SJSA1 (cell line): ENCODE results near the gene NMRK1. TPM values are rescaled to one million over a fixed set of nuclear protein-coding genes. Genes with fewer than 3 reads are reported as not detected.

Source experiments
- DNase-seq, 2 experiments: peaks; one replicate each; pipeline ENCODE4 v3.0.0-alpha.2; 2015 to 2020; ENCODE audit warnings: low spot score in 2 of 2, low read depth in 1 of 2
- H3K27ac ChIP-seq: fragments of 250-450 bp; sonication (Bioruptor Pico); 2 replicates; pipeline ENCODE4 v1.5.1; 2020; ENCODE audit warnings: mild to moderate bottlenecking, moderate library complexity
- H3K27me3 ChIP-seq: fragments of 250-450 bp; sonication (Bioruptor Pico); replicated peaks from 2 replicates; pipeline ENCODE4 v1.5.1; 2020; ENCODE audit warnings: mild to moderate bottlenecking, moderate library complexity
- H3K36me3 ChIP-seq: fragments of 250-450 bp; sonication (Bioruptor Pico); 2 replicates; pipeline ENCODE4 v1.5.1; 2020; ENCODE audit warnings: mild to moderate bottlenecking
- H3K4me1 ChIP-seq: fragments of 250-450 bp; sonication (Bioruptor Pico); replicated peaks from 2 replicates; pipeline ENCODE4 v1.6.1; 2021; ENCODE audit warnings: mild to moderate bottlenecking
- H3K4me3 ChIP-seq: fragments of 250-450 bp; sonication (Bioruptor Pico); 2 replicates; pipeline ENCODE4 v1.5.1; 2020; ENCODE audit warnings: mild to moderate bottlenecking
- H3K9me3 ChIP-seq: fragments of 250-450 bp; sonication (Bioruptor Pico); replicated peaks from 2 replicates; pipeline ENCODE4 v1.5.1; 2020; ENCODE audit warnings: mild to moderate bottlenecking
- total RNA-seq: library from RNA; depleted of rRNA; stranded (reverse); fragments of >200 nt; shearing (Covaris generic); gene quantifications from 2 replicates; pipeline ENCODE4 v1.2.3, GENCODE V29; 2014; rRNA removed

NMRK1 gene
- 9.8 and 14.1 TPM in 2 replicates for total RNA-seq

DNA sequence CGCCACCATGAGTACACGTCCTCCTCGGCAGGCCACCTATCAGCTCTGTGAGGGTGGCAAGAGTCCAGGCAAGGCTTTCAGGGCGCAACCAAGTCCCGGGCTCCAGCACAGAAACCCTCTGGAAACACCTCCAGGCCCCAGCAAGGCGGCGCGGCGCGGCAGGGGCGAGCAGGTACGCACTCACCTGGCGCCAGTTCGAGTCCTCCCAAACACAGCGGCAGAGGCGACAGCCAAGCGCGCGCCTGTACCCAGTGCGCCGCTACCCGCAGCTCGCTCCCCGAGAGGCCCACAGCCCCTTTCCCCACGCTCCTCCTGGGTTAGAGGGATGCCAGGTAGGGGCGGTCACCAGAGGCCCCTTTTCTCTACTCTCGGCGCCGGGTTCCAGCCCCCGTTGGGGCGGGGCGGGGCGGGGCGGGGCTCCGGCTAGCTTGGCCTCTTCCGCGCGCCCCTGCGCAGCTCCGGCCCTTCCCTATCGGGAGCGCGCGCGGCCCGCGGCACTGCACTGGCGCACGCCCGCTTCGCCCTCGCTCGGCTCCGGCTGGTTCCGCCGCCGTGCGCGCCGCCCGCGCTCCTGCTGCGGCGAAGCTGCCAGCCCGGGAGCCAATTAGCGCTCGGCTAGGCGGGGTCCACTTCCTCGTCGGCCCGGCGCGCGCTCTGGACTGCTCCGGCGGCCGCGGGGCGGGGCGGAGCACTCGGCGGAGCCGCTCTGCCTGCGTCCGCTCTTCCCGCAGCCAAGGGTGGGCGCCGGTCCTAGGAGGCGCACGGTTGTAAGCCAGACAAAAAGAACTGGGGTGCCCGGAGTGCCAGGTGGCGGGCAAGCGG, at the start of gene NMRK1, which contains the start of gene OSTF1:
Gene NMRK1, minus strand, starts transcription at position 332 of the 822 bp plus-strand sequence. CDS start 5,040 bp downstream, outside the sequence.
Gene OSTF1, plus strand, starts transcription at position 691 of the 822 bp plus-strand sequence. CDS start 179 bp downstream, outside the sequence.
- H3K36me3 ChIP-seq, result peaks cover 6% of the 10 kb centered on the region
- H3K27ac ChIP-seq, result peak within 1 kb of the TSS; percentile 67
- no peaks in the 10 kb centered on the region for H3K27me3 ChIP-seq
- peak; percentile 88 to 93 for DNase-seq
- no peaks in the 10 kb centered on the region for H3K9me3 ChIP-seq
- H3K4me1 ChIP-seq, result peaks cover 18% of the 10 kb centered on the region
- peak within 1 kb of the TSS; percentile 90 for H3K4me3 ChIP-seq

DNA sequence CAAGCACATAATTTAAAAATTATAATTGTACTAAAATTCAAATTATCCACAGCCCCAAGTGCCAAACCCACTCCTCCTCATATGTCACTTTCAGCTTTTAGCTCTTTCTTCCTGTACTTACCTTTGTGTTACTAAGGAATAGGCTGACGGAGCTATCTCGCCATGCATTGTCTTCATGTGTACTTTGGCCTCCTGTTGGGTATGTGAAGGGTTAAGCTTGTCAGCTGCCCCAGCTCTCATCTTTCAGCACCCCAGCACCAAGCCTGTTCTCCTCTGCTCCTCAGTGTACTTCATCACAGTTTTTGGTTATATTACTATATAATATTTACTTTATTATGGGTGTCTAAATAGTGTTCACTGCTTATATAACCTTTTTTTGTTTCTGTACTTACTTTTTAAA, 46.5 kb upstream of the NMRK1 start:
- H3K27ac ChIP-seq, result no peak overlapping the region
- H3K4me3 ChIP-seq, result no peak overlapping the region
- no peak for DNase-seq
- H3K27me3 ChIP-seq, result no peaks in the 10 kb centered on the region
- no peaks in the 10 kb centered on the region for H3K9me3 ChIP-seq
- H3K36me3 ChIP-seq, result peaks cover 18% of the 10 kb centered on the region
- no peaks in the 10 kb centered on the region for H3K4me1 ChIP-seq

DNA sequence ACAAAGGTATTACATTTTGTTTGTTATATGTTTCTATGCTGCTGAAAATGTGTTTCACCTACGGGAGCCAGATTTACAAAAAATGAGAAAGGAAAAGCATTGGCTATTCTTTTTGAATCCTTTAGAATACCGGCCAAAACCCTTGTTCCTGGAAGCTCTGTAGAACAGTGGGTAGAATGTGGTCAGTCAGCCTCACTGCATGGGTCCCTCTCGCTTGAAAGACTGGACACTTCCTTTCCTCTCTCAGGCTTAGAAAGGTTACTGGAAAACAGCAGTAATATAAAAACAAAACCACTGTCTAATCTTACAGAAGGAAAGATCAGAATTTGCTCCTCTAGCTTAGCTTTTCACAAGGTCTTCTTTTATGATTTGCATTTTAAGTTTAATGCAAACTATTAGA, 45.4 kb upstream of the NMRK1 start:
- peaks cover 18% of the 10 kb centered on the region for H3K36me3 ChIP-seq
- DNase-seq, result no peak
- H3K4me1 ChIP-seq, result no peaks in the 10 kb centered on the region

DNA sequence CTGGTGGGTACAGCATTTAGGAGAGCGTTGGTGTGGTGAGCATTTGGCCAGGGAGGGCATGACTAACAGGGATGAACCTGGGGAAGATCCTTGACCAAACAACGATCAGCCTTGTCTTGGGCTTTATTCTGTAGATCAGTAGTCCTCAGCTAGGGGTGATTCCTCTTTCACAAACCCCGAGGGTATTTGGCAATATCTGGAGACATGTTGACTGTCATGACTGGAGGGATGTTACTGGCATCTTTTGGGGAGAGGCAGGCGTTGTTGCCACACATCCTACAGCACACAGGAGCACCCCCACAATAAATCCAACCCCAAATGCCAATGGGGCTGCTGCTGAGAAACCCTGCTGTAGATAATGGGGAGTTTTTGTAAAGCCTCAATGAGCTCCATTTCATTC, 44.3 kb upstream of the NMRK1 start:
- no peak overlapping the region for H3K27ac ChIP-seq
- H3K27me3 ChIP-seq, result no peaks in the 10 kb centered on the region
- peaks cover 16% of the 10 kb centered on the region for H3K36me3 ChIP-seq
- H3K4me3 ChIP-seq, result no peak overlapping the region
- no peak for DNase-seq
- no peaks in the 10 kb centered on the region for H3K9me3 ChIP-seq
- H3K4me1 ChIP-seq, result no peaks in the 10 kb centered on the region

More for the DNA sequence above, 45.4 kb upstream of the NMRK1 start:
- Histone ChIP-seq H3K27me3 (no peaks in the 10 kb centered on the region), H3K27ac (no peak overlapping the region), H3K4me3 (no peak overlapping the region), H3K9me3 (no peaks in the 10 kb centered on the region)

DNA sequence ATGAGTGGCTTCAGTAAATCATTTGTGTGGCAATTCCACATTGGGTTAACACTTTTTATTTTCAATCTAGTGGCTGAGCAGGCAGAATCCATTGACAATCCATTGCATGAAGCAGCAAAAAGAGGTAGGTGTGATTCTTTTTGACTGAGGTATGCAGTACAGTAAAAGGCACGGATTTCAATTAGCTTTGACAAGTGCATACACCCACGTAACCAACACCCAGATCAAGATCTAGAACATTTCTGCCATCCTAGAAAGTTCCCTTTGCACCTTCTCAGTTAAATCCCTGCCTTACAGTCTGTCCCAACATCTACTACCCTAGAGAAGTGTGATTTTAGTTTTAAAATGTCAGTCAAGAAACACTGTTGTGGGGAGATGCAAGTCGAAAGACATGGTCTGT, 43.7 kb upstream of the NMRK1 start:
- no peak for DNase-seq
- no peak overlapping the region for H3K4me3 ChIP-seq
- no peaks in the 10 kb centered on the region for H3K9me3 ChIP-seq
- H3K4me1 ChIP-seq, result no peaks in the 10 kb centered on the region
- H3K27ac ChIP-seq, result no peak overlapping the region
- H3K27me3 ChIP-seq, result no peaks in the 10 kb centered on the region
- peaks cover 16% of the 10 kb centered on the region for H3K36me3 ChIP-seq

DNA sequence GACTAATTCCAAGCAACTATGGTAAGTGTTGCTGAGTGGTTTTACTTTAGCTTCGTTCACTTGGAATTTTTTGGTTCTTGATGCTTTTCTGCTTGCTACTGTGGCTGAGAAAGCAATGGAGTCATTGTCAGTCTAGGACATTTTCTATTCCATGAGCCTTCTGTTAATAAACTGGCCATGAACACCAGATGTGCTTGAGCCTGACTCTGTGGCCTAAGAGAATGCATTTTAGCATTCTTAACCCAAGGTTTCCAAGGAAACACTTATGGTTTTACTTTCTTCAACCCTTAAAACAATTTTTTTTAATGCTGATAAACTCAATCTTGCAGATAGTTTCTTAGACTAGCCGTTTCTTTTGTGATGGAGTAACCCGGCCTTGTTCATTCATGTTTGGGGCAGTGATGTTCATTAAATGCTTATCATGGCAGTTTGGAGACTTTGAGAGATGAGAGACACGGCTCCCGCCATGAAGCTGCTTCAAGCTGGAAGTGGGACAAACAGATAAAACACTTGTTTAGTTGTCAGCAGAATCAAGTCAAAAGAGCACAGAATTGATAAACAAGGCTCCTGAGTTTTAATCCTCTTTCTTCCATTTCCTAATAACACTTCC, 42.8 kb upstream of the NMRK1 start:
- no peak overlapping the region for H3K4me3 ChIP-seq
- no peaks in the 10 kb centered on the region for H3K27me3 ChIP-seq
- H3K36me3 ChIP-seq, result peaks cover 16% of the 10 kb centered on the region
- no peak overlapping the region for H3K27ac ChIP-seq
- H3K9me3 ChIP-seq, result no peaks in the 10 kb centered on the region
- DNase-seq, result no peak
- H3K4me1 ChIP-seq, result no peaks in the 10 kb centered on the region

DNA sequence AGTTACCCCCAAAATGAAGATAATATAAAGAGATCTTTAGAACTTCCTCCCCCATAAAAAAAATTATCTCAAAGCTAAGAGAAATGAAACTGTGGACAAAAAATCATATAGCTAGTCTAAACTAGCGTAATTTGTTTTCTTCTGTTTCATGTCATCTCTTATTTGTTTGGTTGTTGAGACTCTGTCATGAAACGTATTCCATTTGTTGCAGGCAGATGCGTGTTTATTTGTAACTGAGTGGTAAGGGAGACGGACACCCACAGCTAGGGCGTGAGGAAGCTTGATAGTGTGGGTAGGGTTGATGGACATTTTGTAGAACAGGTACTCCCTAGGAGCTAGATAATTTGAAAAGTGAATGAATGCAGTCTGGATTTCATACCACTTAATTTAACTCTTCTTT, 42.2 kb upstream of the NMRK1 start:
- Histone ChIP-seq H3K27ac (no peak overlapping the region), H3K9me3 (no peaks in the 10 kb centered on the region), H3K4me3 (no peak overlapping the region), H3K36me3 (peaks cover 16% of the 10 kb centered on the region), H3K27me3 (no peaks in the 10 kb centered on the region), H3K4me1 (no peaks in the 10 kb centered on the region)
- DNase-seq, result no peak

DNA sequence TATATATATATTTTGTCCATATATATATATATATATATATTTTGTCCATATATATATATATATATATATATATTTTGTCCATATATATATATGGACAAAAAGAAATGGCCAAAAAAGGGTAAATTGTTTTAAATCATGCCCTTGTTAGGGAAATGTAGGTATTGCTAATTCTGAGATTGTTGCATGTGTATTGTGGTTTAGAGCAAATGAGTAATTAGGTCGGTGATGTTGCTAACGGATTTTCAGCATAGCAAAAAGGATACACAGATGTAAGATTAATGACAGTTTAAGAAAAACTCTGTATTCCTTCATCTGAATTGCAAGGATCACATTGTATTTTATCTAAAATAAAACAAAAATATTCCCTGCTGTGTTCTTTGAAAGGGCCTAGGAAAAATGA, 40.6 kb upstream of the NMRK1 start:
- Histone ChIP-seq H3K27me3 (no peaks in the 10 kb centered on the region), H3K36me3 (peaks cover 16% of the 10 kb centered on the region), H3K4me3 (no peak overlapping the region), H3K27ac (no peak overlapping the region), H3K9me3 (no peaks in the 10 kb centered on the region), H3K4me1 (no peaks in the 10 kb centered on the region)
- DNase-seq, result no peak

DNA sequence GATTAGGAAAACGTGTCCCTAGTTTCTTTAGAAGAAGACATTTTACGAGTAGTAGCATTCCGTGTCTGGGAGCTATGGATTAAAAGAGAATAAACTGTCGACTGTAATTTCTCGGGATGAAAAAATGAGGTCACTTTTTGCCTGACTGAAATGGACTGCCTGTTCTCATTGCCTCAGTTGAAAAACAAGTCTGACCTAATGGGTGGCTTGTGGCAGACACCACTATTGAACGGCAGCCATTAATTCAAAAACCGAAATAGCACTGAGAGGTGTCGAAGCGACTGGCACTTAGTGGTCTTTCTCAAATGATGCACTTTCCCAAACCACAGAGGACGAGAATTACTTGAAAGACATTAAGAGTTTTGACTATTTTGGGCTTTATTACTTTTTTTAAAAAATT, 35.7 kb upstream of the NMRK1 start:
- no peak for DNase-seq
- Histone ChIP-seq H3K27me3 (no peaks in the 10 kb centered on the region), H3K27ac (no peak overlapping the region), H3K4me1 (no peaks in the 10 kb centered on the region), H3K9me3 (no peaks in the 10 kb centered on the region), H3K36me3 (0 out of 2 replicates have a peak, but pooled peaks cover 3% of the 10 kb centered on the region), H3K4me3 (no peak overlapping the region)

DNA sequence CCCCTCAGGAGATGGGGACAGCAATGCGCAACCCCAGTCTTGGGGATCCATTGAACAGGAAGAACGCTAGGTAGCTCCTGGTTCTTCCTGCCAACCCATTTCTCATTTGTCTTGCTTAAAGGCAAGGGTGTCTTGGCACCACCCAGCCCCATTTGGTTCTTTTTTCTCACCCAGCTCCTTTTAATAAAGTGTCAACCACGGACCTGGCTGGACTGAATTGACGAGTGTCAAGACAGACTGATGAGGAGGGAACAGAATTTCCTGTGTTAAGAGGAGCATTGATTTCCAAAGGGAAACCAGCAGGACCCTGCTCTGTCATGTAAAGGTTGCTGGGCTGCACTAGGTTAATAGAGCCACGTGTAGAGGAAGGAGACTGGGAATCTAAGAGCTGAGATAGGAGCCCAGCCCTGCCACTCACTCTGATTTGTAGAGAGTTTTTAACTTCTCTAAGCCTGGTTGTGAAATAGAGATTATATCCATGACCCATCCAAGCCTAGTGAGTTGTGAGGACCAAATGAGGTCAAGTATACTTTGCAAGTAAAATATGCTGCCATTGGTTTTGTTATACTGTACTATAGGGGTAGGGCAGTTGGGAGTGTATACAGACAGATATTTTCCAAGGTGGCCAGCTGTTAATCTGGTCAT, 34.1 kb upstream of the NMRK1 start:
- no peaks in the 10 kb centered on the region for H3K27me3 ChIP-seq
- H3K27ac ChIP-seq, result no peak overlapping the region
- H3K36me3 ChIP-seq, result 0 out of 2 replicates have a peak, but pooled peaks cover 3% of the 10 kb centered on the region
- no peak for DNase-seq
- no peaks in the 10 kb centered on the region for H3K9me3 ChIP-seq
- H3K4me1 ChIP-seq, result no peaks in the 10 kb centered on the region
- H3K4me3 ChIP-seq, result no peak overlapping the region

DNA sequence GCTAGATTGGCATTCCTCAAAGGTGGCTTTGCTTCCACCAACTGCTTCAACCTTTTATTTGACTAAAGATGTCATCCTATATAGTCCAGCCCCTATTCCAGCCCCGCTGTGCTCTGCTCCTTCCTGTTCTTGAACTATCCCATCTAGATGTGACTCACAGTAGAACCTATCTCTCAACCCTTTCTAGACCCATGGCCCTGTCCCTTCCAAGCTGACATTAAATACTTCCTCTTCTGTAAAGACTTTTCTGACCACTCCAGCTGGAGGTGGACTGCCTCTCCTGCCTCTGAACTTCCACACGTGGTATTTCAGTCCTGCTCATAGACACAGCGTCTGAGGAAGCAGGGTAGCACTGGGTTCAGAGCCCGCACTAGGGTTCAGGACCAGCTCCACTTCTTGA, 32.7 kb upstream of the NMRK1 start:
- H3K4me1 ChIP-seq, result no peaks in the 10 kb centered on the region

DNA sequence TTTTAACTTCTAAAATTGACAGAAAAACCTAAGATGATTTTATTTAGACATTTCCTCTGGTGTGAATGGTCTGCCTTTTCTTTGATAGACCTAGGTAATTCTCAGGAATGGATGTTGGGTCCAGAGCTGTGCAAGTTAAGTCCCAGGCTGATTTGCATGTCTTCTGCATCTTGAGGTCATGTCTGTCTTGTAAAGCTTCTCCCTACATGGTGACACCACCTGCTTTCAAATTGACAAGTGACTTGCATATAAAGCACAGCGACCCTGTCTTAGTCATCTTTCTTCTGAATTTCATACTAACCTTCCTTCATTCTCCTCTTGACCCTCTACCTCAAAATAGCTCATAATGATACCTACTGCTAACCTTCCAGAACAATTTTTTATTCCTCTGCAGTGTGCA, 29.6 kb upstream of the NMRK1 start:
- no peaks in the 10 kb centered on the region for H3K27me3 ChIP-seq
- no peaks in the 10 kb centered on the region for H3K9me3 ChIP-seq
- DNase-seq, result no peak
- H3K4me3 ChIP-seq, result no peak overlapping the region
- H3K36me3 ChIP-seq, result 0 out of 2 replicates have a peak, but pooled peaks cover 3% of the 10 kb centered on the region
- H3K4me1 ChIP-seq, result no peaks in the 10 kb centered on the region
- H3K27ac ChIP-seq, result no peak overlapping the region

More for the DNA sequence above, 32.7 kb upstream of the NMRK1 start:
- H3K9me3 ChIP-seq, result no peaks in the 10 kb centered on the region
- 0 out of 2 replicates have a peak, but pooled peaks cover 3% of the 10 kb centered on the region for H3K36me3 ChIP-seq
- H3K27me3 ChIP-seq, result no peaks in the 10 kb centered on the region
- no peak overlapping the region for H3K27ac ChIP-seq
- DNase-seq, result no peak
- H3K4me3 ChIP-seq, result no peak overlapping the region

DNA sequence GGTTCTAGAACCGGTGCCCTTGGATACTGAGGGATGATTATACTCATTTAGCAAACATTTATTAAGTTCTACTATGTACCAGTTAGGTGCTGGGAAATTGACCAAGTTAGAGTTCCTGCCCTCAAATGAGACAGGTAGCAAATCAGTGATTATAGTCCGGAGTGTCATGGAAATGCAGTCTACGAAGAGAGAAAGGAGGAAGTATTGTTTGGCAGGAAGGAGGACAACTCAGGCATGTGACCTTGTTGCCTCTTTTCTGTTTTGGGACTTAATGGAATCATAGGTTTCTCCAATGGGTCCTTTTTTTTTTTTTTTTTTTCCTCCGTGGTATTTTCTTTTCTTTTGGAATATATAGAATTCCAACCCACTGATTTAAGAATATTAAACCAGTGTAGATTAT, 28.4 kb upstream of the NMRK1 start:
- no peaks in the 10 kb centered on the region for H3K4me1 ChIP-seq
- no peak overlapping the region for H3K4me3 ChIP-seq
- no peak for DNase-seq
- H3K36me3 ChIP-seq, result 0 out of 2 replicates have a peak, but pooled peaks cover 3% of the 10 kb centered on the region
- H3K9me3 ChIP-seq, result no peaks in the 10 kb centered on the region
- no peaks in the 10 kb centered on the region for H3K27me3 ChIP-seq
- no peak overlapping the region for H3K27ac ChIP-seq

DNA sequence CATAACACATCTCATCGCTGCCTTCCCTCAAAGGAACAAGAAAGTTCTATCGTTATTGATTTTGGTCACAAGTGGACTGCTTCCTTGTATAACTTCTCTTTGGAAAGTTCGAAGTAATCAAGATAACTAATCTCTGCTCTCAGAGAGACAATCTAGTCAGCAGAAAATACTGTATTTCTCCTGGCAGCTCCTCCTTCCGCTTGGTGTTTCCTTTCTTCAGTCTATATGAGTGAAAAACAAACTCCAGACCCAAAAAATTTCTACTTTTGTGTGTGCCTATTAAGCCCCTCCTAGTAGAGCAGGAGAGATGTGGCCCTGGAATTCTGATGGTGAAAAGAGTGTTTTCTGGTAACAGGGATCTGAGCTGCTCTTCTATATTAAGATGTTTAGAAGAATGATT, 24.8 kb upstream of the NMRK1 start:
- H3K9me3 ChIP-seq, result no peaks in the 10 kb centered on the region
- H3K4me3 ChIP-seq, result no peak overlapping the region
- H3K27ac ChIP-seq, result no peak overlapping the region
- H3K27me3 ChIP-seq, result no peaks in the 10 kb centered on the region
- DNase-seq, result no peak
- no peaks in the 10 kb centered on the region for H3K36me3 ChIP-seq
- no peaks in the 10 kb centered on the region for H3K4me1 ChIP-seq
